ENCODE data around the gene VSIG10. TPM values are rescaled to one million over a fixed set of nuclear protein-coding genes. Genes with fewer than 3 reads are reported as not detected.
A peak's percentile ranks its signal among the peaks of the same experiment; 100 is the strongest.

Gene VSIG10
- total and polyA plus RNA-seq, 2 donors (not counting 1 experiment from before 2014, with no cell fraction given) = 9.1 to 31.7 TPM

DNA sequence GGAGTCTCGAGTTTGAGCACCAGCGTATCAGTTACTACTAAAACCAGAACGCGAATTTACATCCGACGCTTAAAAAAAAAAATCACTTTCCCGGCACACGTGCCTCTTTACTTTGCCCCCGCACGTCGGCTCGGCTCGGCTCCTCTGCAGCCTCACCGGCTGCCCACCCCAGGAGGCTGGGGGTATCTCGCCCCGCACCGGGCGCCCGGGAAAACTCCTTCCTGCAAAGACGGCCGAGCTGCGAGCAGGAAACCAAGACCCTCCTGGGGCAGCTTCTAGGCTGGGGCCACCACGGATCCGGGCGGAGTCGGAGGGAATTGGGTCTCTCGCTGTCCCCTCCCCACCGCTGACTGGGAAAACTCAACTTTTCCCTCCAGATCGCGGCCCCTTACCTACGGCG, 610 bp downstream of the VSIG10 start:
- TF ChIP-seq EZH2 (IDR thresholded peaks at IDR 0.05; ENCODE audit: low read length, missing control alignments) = no peak
- TF ChIP-seq, protein P1, sequence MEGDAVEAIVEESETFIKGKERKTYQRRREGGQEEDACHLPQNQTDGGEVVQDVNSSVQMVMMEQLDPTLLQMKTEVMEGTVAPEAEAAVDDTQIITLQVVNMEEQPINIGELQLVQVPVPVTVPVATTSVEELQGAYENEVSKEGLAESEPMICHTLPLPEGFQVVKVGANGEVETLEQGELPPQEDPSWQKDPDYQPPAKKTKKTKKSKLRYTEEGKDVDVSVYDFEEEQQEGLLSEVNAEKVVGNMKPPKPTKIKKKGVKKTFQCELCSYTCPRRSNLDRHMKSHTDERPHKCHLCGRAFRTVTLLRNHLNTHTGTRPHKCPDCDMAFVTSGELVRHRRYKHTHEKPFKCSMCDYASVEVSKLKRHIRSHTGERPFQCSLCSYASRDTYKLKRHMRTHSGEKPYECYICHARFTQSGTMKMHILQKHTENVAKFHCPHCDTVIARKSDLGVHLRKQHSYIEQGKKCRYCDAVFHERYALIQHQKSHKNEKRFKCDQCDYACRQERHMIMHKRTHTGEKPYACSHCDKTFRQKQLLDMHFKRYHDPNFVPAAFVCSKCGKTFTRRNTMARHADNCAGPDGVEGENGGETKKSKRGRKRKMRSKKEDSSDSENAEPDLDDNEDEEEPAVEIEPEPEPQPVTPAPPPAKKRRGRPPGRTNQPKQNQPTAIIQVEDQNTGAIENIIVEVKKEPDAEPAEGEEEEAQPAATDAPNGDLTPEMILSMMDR (conservative IDR thresholded peaks at IDR 0.05 in 1 of 2, IDR thresholded peaks at IDR 0.05 in 1 of 2; ENCODE audit: low read depth in 1 of 2, low read length in 2 of 2) = no peak
- no peaks in the 10 kb centered on the region for H3K36me3 ChIP-seq (ENCODE audit: control insufficient read depth, insufficient read depth, low read length)
- H2AFZ ChIP-seq (ENCODE audit: low read length) = peak overlapping the region; percentile 73
- no peaks in the 10 kb centered on the region for H3K79me2 ChIP-seq (ENCODE audit: control insufficient read depth, insufficient read depth, low read length)
- H3K9ac ChIP-seq (ENCODE audit: insufficient read depth, low read length) = peak overlapping the region; percentile 77
- H3K4me1 ChIP-seq (ENCODE audit: control insufficient read depth, extremely low read depth, insufficient read depth, low read length) = peaks cover 2% of the 10 kb centered on the region
- no peaks in the 10 kb centered on the region for H3K27me3 ChIP-seq (ENCODE audit: control insufficient read depth, insufficient read depth, low read length)
- H3K9me3 ChIP-seq (ENCODE audit: control insufficient read depth, insufficient read depth, low read depth, low read length) = no peaks in the 10 kb centered on the region
- peak overlapping the region; percentile 60 to 78 (median 71) for H3K4me3 ChIP-seq (replicated peaks in 1 of 4; ENCODE audit: control extremely low read depth in 1 of 4, insufficient read depth in 1 of 4, low read depth in 3 of 4, low read length in 4 of 4)
- DNase-seq (ENCODE audit: low read depth in 2 of 2) = peak; percentile 17 to 30
- peak overlapping the region; percentile 20 for H3K27ac ChIP-seq (ENCODE audit: insufficient read depth, low read length)
- H4K20me1 ChIP-seq (ENCODE audit: control insufficient read depth, extremely low read depth, insufficient read depth, low read length) = no peaks in the 10 kb centered on the region
- H3K4me2 ChIP-seq (ENCODE audit: extremely low read depth, insufficient read depth, low read length) = peak overlapping the region; percentile 92

DNA sequence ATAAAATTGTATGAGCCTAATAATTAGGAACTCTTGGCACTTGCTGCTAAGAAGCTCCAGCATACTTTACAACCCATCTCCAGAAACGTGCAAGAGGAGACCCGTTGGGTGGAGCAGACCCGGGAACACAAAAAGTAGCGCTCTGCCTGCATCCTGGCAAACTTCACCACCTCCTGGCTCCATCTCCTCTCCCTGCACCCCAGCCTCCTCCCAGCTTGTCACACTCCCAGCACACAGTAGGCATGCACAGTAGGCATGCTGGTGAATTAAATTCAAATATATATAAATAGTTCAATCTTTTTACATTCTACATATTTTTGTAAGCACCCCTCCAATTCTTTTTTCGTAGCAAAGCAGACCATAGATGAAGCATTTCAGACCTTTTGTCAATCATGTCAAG, 1.2 kb downstream of the VSIG10 start:
- TF ChIP-seq EZH2 (IDR thresholded peaks at IDR 0.05; ENCODE audit: low read length, missing control alignments) = no peak
- TF ChIP-seq, protein P1 (conservative IDR thresholded peaks at IDR 0.05 in 1 of 2, IDR thresholded peaks at IDR 0.05 in 1 of 2; ENCODE audit: low read depth in 1 of 2, low read length in 2 of 2) = no peak
- Histone ChIP-seq H3K4me1 (ENCODE audit: control insufficient read depth, extremely low read depth, insufficient read depth, low read length) (peaks cover 2% of the 10 kb centered on the region), H3K9ac (ENCODE audit: insufficient read depth, low read length) (no peak overlapping the region), H3K4me2 (ENCODE audit: extremely low read depth, insufficient read depth, low read length) (peak overlapping the region; percentile 92), H4K20me1 (ENCODE audit: control insufficient read depth, extremely low read depth, insufficient read depth, low read length) (no peaks in the 10 kb centered on the region), H3K36me3 (ENCODE audit: control insufficient read depth, insufficient read depth, low read length) (no peaks in the 10 kb centered on the region), H3K27ac (ENCODE audit: insufficient read depth, low read length) (no peak overlapping the region), H3K4me3 (replicated peaks in 1 of 4; ENCODE audit: control extremely low read depth in 1 of 4, insufficient read depth in 1 of 4, low read depth in 3 of 4, low read length in 4 of 4) (peak overlapping the region; percentile 60 to 78 (median 71)), H3K9me3 (ENCODE audit: control insufficient read depth, insufficient read depth, low read depth, low read length) (no peaks in the 10 kb centered on the region), H2AFZ (ENCODE audit: low read length) (no peak overlapping the region), H3K79me2 (ENCODE audit: control insufficient read depth, insufficient read depth, low read length) (no peaks in the 10 kb centered on the region), H3K27me3 (ENCODE audit: control insufficient read depth, insufficient read depth, low read length) (no peaks in the 10 kb centered on the region)
- DNase-seq (ENCODE audit: low read depth in 2 of 2) = no peak

DNA sequence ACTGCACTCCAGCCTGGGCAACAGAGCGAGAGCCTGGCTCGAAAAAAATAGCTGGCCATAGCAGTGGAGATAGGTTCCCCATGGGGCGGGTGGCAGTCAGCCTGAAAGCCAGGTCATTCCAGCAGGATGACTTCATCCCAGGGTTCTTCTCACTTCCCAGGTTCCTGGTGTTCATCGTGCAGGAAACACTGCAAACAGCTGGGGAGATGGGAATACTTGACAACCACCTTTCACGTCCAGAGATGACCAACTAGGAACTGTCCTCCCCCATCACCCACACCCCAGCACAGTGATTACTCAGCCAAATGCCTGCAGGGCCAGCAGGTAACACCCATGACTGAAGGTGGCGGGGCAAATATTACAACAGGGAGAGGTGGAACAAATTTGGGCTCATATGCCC, 1.7 kb downstream of the VSIG10 start:
- H4K20me1 ChIP-seq (ENCODE audit: control insufficient read depth, extremely low read depth, insufficient read depth, low read length) = no peaks in the 10 kb centered on the region
- no peak overlapping the region for H2AFZ ChIP-seq (ENCODE audit: low read length)
- no peak overlapping the region for H3K4me3 ChIP-seq (replicated peaks in 1 of 4; ENCODE audit: control extremely low read depth in 1 of 4, insufficient read depth in 1 of 4, low read depth in 3 of 4, low read length in 4 of 4)
- DNase-seq (ENCODE audit: low read depth in 2 of 2) = peak in 1 of 2 donors; percentile 33
- H3K27ac ChIP-seq (ENCODE audit: insufficient read depth, low read length) = no peak overlapping the region
- H3K9ac ChIP-seq (ENCODE audit: insufficient read depth, low read length) = no peak overlapping the region
- TF ChIP-seq EZH2 (IDR thresholded peaks at IDR 0.05; ENCODE audit: low read length, missing control alignments) = no peak
- TF ChIP-seq, protein P1 (conservative IDR thresholded peaks at IDR 0.05 in 1 of 2, IDR thresholded peaks at IDR 0.05 in 1 of 2; ENCODE audit: low read depth in 1 of 2, low read length in 2 of 2) = no peak
- H3K36me3 ChIP-seq (ENCODE audit: control insufficient read depth, insufficient read depth, low read length) = no peaks in the 10 kb centered on the region
- H3K4me2 ChIP-seq (ENCODE audit: extremely low read depth, insufficient read depth, low read length) = no peak overlapping the region
- no peaks in the 10 kb centered on the region for H3K9me3 ChIP-seq (ENCODE audit: control insufficient read depth, insufficient read depth, low read depth, low read length)
- no peaks in the 10 kb centered on the region for H3K79me2 ChIP-seq (ENCODE audit: control insufficient read depth, insufficient read depth, low read length)
- no peaks in the 10 kb centered on the region for H3K27me3 ChIP-seq (ENCODE audit: control insufficient read depth, insufficient read depth, low read length)
- H3K4me1 ChIP-seq (ENCODE audit: control insufficient read depth, extremely low read depth, insufficient read depth, low read length) = peaks cover 2% of the 10 kb centered on the region
